NCI-H774 (cell line): ENCODE data around the gene SURF4.

Experiments used
- DNase-seq: peaks from one replicate; lab custom pipeline; 2025; lab: John Stamatoyannopoulos, UW

The SURF4 gene

DNA sequence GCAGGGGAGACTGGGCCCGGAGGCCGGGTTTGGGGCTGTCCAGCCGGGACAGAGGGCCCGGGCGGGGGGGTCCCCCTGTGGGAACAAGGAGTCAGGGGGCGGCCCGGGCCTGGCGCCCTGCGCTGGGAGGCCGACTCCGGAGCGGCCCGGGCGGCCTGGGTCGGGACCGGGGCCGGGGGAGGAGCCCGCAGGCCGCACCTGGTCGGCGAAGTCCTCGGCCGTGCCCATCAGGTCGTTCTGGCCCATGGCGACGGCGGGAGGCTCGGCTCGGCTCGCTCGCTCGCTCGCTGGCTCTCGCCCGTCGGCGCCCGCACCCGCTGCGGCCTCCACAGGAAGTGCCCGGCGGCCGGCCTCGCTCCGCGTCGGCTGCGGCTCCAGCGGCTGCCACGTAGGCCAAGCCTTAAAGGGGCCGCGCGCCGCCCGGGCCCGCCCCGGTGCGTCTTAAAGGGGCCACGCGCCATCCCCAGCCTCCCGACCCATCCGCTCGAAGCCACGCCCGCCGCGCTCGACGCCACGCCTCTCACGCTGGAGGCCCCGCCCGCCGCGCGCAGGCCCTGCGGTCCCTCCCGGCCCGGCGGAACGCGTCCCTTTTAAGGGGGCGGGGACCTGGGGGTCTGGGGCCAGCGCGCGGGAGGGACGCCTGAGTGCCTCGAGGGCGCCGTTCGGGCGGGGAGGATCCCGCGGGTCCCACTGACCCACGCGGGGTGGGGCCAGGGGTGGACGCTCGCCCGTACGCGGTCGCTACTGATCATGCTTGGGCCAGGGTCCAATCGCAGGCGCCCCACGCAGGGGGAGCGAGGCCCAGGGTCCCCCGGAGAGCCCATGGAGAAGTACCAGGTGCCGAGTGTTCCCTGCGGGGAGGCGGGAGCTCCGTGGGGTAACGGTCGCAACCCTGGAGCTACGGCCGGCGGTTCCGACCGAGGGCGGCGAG lies at the start of gene SURF4, which contains the start of gene STKLD1:
Gene SURF4 (minus strand): TSS at position 337 of the 931 bp plus-strand sequence. CDS start 91 bp downstream, at position 246.
Gene STKLD1 (plus strand): TSS at position 643 of the 931 bp plus-strand sequence. CDS start 108 bp downstream, at position 751.
- peak; percentile 98 for DNase-seq

DNA sequence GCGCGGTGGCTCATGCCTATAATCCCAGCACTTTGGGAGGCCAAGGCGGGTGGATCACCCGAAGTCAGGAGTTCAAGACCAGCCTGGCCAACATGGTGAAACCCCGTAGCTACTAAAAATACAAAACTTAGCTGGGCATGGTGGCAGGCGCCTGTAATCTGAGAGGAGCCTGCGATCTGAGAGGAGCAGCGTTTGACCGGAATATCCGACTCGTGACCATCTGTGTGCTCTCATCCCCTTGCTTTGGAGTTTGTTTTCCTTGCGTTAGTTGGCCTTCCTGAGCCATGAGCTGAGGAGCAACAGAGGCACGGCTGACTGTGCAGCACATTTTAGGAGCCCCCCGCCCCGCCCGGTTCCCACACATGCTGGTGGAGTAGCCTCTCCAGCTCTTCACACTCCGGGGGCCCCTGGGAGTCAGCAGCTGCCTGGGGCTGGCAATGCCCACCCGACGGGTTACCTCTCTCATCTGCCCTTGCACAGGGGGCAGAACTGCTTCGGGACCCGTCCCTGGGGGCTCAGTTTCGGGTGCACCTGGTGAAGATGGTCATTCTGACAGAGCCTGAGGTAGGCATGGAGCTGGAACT lies 49.3 kb upstream of the SURF4 start:
- no peak for DNase-seq

GRCh38 chr9:133424187-133424586 lies 48.3 kb upstream of the SURF4 start:
- DNase-seq, result no peak

DNA sequence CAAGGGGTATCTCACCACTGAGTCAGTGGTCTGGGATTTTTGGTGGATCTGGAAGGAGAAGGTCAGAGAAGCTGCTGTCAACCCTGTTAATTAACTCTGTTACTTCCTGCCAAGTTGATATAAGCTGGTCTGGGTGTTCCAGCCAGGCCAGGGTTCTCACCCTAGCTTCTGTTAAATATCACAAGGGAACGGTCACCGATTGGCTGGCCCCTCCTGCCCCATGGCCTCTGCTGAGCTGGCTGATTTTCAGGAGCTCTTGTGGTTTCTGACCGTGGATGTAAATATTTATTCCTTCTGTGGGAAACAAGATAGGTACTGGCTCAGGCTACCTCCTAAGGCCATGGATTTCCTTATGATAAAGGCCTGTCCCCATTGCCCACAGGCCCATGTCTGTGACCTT lies 47.4 kb upstream of the SURF4 start:
- DNase-seq, result no peak

DNA sequence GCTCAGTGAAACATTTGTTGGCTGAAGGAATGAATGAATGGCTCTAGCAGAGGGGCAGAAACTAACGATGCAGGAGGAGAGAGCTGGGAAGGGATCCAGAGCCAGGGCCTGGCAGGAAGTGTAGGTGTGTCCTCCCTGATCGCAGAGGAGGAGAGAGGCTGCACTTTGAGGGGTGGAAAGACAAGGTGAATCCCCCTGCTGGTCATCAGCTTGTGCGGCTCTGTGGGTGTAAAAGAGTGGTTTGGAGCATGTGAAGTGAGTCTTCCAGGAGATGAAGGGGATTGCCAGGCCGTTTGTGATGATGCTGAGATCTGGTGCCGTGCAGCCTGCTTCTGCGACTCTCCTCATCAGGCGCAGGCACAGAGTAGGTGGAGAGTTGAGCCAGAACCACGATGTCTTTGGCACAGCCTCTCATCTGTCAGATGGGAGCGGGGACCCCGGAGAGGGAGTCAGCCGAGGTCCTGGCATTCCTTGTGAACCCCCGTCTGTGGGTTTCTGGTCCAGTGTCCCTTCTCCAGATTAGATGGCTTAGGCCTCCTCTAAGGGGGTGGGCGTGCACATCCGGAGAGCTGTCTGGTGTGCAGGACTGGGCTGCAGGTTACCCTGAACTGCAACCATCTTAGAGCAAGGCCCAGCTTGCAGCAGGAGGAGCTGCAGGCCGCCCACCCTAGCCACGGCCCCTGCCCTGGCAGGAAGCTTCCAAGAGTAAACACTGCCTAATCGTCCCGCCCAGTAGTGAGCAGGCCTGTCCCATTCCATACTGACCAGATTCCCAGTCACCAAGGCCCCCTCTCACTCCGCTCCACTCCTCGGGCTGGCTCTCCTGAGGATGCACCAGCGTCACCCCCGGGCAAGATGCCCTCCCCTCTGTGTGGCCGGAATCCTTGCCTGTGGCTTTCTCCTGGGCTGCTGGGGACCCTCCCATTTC lies 46.0 kb upstream of the SURF4 start, which contains the start of gene ADAMTS13:
Gene ADAMTS13 (plus strand): TSS at position 753 of the 928 bp plus-strand sequence. CDS start 77 bp downstream, at position 830.
- no peak for DNase-seq

- no peak for DNase-seq
Measured at GRCh38 chr9:133420392-133420827, 44.5 kb upstream of the SURF4 start.

GRCh38 chr9:133419005-133419404 lies 43.1 kb upstream of the SURF4 start:
- no peak for DNase-seq

DNA sequence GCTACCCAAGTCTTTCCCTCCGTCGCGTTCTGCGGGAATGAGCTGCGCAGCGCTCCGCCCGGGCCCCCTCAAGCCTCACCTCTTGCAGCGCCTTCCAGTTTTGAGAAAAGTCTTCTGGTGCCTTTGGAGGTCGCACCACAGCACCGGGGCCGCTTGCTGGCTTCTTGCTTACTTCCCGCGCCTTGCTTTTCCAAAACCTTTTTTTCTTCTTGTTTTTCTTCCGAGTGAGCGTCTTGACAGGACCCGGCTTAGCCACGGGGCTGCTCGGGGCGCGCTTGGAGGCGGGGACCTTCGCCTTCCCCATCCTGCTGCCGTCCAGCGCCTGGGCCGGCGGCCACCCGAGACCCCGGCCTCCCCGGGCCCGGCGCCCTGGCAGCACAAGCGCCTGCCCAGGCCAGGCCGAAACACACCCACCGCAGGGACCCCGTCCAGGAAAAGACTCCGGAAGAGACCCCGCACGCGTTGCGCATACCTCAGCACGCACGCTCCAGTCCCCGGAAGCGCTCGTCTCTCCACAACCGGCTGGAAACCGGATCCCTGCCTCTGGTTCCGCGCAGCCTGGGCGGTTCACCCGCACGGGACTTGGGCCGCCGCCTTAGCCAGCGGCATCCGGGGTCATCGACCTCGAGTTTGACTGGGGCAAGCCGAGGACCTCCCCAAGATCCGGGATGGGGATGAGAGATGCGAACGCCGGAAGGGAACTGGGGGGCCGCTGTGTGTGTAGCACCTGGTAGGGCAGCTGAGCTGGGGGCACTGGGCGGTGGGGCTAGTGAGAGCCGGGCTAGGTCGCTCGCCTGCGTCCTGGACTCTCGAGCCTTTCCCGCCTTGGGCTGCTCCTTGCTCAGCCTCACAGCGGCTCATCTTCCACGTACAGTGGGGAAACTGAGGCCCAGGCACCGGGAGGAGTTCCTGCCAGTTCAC lies 41.9 kb upstream of the SURF4 start, which contains the start of gene REXO4:
Gene REXO4 (minus strand): TSS at position 470 of the 921 bp plus-strand sequence. CDS start 166 bp downstream, at position 304.
- DNase-seq, result peak; percentile 87

DNA sequence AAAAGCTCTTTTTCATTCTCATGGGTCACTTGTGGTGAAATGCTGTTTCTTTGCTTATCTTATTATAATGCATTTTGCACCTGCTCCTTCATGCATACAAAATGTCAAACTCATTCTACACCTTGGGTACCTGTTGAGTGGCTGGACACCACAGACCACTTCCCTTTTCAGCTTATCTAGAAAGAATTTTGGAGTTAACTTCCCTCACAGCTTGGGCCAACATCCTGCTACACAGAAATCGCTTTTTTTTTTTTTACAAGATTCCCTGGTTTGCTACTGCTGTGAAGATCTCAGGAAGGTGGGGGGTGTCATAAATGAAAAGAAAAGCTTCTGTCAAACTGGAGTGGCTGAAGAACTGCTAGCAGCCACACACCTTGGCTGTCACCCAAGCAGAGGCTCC lies 39.3 kb upstream of the SURF4 start:
- DNase-seq, result no peak

- no peak for DNase-seq
Measured at GRCh38 chr9:133408042-133408441, 32.2 kb upstream of the SURF4 start.

GRCh38 chr9:133406480-133407307 lies 30.8 kb upstream of the SURF4 start:
- peak; percentile 56 for DNase-seq

DNA sequence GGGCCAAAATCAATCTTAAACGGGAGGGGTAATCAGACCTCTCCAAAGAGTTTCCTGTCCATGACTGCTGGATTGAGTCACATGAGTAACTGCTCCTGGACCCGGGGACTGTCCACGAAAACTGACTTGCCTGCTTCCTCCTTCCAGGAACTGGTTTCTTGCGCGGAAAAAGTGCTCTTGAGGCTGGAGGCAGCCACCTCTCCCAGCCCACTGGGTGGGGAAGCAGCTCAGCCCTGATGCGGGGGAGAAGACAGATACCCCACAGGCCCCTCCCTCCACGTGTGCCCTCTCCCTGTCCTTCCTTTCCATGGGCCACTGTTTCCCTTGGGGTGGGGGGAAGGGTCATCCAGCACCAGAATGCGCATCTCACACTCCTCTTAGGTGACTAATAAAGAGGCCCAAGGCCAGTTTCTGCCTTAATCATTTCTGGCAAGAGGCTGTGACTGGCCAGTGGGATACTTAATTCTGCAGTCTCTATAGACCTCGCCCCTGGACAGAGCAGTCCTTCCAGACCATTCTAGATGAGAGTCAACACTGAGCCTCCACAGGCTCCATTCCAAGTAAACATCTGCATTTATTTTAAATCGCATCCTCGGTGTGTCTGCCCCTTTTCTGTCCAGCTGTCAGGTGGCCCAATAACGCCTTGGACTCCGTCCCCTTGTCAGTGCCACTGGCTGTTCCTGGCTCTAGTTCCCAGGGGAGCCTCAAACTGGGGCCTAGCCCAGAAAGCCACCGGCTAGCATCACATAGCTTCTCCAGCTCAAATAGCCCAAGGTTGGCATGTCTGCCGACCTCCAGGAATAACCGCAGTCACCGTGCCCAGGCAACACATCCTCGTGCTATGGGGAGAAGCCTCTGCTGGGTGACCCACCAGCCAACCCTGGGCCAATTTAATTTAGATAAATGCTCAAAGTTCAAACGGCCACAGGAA lies 29.9 kb upstream of the SURF4 start:
- no peak for DNase-seq

GRCh38 chr9:133404454-133405002 lies 28.7 kb upstream of the SURF4 start:
- DNase-seq, result no peak

DNA sequence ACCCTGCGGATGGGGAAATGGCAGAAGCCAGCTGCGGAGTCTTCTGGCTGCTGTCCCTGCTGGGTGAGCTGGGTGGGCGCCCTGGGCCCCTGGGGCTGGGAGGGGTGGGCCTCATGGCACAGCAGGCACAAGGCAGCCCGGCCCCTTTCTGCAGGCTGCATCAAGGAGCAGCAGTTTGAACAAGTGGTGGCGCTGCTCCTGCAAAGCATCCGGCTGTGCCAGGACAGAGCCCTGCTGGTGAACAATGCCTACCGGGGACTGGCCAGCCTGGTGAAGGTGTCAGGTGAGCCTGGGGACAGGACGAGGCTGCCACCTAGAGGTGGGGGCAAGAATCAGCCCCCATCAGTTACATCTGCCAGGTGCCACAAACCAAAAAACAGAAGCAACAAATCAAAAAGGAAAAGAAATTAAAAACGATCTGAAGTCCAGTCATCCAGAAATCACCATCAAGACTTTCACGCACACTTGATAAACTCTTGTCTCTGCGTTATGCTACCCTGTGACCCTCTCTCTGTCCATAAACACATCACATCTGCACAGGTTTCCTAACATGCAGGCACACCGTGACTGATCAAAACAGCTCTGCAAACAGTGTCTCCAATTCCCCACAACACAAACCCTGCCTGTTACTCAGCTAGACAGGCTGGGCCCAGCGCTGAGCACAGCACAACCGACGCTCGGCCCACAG lies 28.1 kb upstream of the SURF4 start:
- peak; percentile 37 for DNase-seq

DNA sequence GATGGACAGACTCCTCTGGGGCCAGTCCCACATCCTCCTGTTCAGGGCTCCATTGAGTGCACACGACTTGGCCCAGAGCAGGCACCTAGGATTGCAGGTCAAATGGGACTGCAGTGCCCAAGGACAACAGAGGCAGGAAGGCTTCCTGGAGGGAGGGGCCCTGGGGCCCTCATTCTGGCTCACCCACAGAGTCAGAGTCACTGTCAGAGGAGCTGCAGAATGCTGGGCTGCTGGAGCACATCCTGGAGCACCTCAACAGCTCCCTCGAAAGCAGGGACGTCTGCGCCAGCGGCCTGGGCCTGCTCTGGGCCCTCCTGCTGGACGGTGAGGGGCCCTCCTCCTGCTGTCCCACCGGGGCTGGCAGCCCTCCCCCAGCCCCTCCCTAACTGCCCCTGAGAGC lies 26.8 kb upstream of the SURF4 start:
- DNase-seq, result no peak

- DNase-seq, result no peak
Measured at GRCh38 chr9:133401588-133401987, 25.7 kb upstream of the SURF4 start.

DNA sequence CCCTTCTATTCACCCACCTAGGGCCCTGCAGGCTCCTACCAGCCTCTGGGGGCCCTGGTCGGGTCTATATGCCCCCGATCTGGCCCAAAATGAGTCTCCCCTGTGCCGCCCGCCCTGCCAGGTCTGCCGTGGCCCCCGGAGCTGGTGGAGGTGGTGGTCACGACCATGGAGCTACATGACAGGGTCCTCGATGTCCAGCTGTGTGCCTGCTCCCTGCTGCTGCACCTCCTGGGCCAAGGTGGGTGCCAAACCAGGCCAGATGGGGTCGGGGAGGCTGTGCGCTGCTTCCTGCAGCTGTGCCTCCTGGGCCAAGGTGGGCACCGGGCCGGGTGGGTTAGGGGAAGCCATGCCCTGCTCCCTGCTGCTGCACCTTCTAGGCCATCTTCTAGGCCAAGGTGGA lies 24.4 kb upstream of the SURF4 start:
- no peak for DNase-seq

- DNase-seq, result no peak
Measured at GRCh38 chr9:133397895-133398294, 22.0 kb upstream of the SURF4 start.
